Measurements from ENCODE around the gene ISOC1. TPM values are rescaled to one million over a fixed set of nuclear protein-coding genes. Genes with fewer than 3 reads are reported as not detected.

Gene ISOC1
- total RNA-seq, 1 experiment from 2014 or later: 32.4 TPM

DNA sequence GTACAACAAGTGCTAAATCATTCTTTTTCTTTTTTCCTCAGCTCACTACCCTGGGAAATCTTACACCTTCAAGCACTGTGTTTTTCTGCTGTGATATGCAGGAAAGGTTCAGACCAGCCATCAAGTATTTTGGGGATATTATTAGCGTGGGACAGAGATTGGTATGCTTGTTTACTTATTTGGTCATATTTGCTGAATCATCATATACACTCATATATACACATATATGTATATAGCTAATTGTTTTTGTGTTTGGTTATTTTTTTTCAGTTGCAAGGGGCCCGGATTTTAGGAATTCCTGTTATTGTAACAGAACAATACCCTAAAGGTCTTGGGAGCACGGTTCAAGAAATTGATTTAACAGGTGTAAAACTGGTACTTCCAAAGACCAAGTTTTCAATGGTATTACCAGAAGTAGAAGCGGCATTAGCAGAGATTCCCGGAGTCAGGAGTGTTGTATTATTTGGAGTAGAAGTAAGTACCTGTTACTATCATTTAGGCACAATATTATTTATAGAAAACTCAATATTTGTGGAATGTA, 10.4 kb downstream of the ISOC1 start:
- no peaks in the 10 kb centered on the region for H3K36me3 ChIP-seq (replicated peaks; ENCODE audit: control insufficient read depth, insufficient read depth, low read length)
- H3K27me3 ChIP-seq (ENCODE audit: control insufficient read depth, insufficient read depth, low read length): no peaks in the 10 kb centered on the region
- no peak for DNase-seq
- H3K4me3 ChIP-seq (ENCODE audit: insufficient read depth, low read depth, low read length): no peak overlapping the region

DNA sequence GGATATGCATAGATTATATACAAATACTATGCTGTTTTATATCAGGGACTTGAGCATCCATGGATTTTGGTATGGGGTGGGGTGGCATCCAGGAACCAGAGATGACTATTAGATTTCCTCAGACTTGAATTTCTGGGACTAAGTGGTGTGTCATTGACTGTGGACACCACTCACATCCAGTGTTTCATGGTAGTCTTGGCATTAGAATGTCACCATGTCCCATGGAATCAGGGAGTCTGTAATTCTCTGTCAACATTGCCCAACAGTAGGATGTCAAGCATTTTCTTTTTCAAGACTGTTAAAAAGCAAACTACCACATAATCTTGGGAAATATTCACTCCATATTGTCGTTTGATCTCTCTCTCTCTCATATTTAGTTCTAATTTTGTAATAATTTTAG, 13.1 kb downstream of the ISOC1 start:
- no peaks in the 10 kb centered on the region for H3K36me3 ChIP-seq (replicated peaks; ENCODE audit: control insufficient read depth, insufficient read depth, low read length)
- no peaks in the 10 kb centered on the region for H3K27me3 ChIP-seq (ENCODE audit: control insufficient read depth, insufficient read depth, low read length)
- no peak for DNase-seq
- H3K4me3 ChIP-seq (ENCODE audit: insufficient read depth, low read depth, low read length): no peak overlapping the region

DNA sequence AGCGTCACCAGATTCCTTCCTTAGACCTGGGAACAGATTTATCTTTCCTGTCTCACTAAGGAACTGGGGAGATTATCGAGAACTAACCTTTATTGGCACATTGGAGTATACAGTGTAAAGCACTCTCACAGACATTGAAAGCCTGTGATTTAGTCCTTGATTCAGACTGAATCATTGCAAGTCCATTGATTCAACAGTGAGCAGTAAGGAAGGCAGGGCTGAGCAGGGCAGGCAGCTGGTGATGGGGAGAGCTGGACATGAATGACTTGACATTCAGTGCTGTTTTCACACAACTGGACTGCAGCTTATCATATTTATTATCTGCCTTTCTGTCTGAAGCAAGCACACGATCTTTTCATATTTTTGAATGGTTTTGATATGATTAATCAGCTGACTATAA, 16.2 kb downstream of the ISOC1 start:
- DNase-seq: no peak
- Histone ChIP-seq H3K36me3 (replicated peaks; ENCODE audit: control insufficient read depth, insufficient read depth, low read length) (no peaks in the 10 kb centered on the region), H3K4me3 (ENCODE audit: insufficient read depth, low read depth, low read length) (no peak overlapping the region), H3K27me3 (ENCODE audit: control insufficient read depth, insufficient read depth, low read length) (no peaks in the 10 kb centered on the region)

DNA sequence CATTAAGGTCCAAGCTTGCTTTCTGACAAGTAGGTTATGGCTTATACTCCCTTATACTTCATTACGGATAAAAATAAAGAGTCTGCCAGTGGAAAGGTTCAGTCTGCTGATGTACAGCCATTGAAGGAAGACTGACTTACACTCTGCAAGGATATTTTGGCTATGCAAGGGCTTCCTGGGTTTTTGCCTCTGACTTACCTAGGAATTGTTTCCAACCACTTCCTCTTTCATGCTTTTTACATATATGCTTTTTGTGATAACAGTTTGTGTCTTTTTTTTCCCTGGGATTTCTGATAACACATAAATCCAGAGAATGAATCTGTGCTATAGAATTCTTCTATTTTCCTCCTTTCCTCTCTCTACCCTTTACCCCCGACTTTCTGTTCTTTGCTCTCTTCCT, 16.8 kb downstream of the ISOC1 start:
- no peaks in the 10 kb centered on the region for H3K27me3 ChIP-seq (ENCODE audit: control insufficient read depth, insufficient read depth, low read length)
- DNase-seq: no peak
- no peak overlapping the region for H3K4me3 ChIP-seq (ENCODE audit: insufficient read depth, low read depth, low read length)
- no peaks in the 10 kb centered on the region for H3K36me3 ChIP-seq (replicated peaks; ENCODE audit: control insufficient read depth, insufficient read depth, low read length)

DNA sequence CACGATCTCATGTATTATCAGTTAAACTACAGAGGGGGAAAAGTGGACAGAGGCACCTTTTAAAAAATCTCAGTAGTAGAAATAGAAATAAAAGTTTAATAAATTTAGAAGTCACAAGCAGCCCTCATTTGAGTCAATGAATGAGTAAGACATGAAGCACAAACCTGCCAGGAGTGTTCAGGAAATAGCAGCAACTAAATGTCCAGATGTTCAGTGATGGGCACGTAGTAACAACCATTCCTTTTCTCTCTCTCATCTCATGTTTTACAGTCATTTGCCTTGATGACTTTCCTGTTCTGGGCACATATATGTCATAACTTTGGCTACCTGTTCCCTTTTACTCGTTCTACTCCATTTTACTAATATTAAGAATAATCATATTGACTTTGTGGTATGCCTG, 17.7 kb downstream of the ISOC1 start:
- no peak for DNase-seq
- Histone ChIP-seq H3K36me3 (replicated peaks; ENCODE audit: control insufficient read depth, insufficient read depth, low read length) (no peaks in the 10 kb centered on the region), H3K4me3 (ENCODE audit: insufficient read depth, low read depth, low read length) (no peak overlapping the region), H3K27me3 (ENCODE audit: control insufficient read depth, insufficient read depth, low read length) (no peaks in the 10 kb centered on the region)

DNA sequence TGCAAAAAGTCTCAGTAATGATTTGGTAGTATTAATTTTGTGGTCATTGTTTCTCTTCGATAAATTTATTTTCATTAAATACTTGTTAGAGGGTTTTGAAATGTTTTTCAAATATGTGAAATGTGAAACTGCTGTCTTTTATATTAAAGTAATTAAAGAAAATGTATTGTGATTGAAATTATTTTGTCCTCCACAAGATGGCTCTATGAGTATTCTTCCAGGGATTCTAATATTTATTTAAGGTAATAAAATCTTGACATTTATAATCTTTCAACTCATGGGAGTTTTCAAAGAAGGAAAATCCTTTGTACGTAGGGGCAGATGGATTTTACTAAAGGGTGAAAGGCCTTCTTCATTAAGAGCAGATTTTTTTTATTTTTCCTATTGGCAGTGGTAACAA, 19.3 kb downstream of the ISOC1 start:
- DNase-seq: no peak
- Histone ChIP-seq H3K4me3 (ENCODE audit: insufficient read depth, low read depth, low read length) (no peak overlapping the region), H3K27me3 (ENCODE audit: control insufficient read depth, insufficient read depth, low read length) (no peaks in the 10 kb centered on the region), H3K36me3 (replicated peaks; ENCODE audit: control insufficient read depth, insufficient read depth, low read length) (no peaks in the 10 kb centered on the region)

DNA sequence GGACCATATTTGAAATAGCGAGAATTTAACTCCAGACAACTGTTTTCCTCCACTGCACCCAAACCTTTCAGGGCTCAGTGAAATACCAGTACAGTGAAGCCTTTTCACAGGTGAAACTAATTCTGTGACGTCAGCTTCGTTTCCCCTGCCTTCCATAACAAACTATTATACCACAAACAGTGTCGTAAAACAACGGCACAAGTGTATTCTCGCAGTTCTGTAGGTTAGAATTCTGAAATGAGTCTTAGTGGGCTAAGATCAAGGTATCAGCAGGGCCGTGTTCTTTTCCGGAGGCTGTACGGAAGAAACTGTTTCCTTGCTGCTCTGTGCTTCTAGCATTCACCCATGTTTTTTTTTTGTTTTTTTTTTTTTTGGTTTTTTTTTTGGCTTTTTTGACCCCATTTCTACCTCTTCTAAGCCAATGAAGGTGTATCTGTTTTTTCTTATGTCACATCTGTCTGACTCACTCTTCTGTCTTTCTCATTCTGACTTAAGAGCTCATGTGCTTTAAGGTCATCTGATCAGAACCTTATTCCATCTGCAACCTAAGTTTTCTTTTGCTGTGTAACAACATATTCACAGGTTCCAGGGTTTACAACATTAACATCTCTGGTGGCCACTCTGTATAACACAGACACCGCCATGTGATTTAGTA, 20.1 kb downstream of the ISOC1 start:
- Histone ChIP-seq H3K36me3 (replicated peaks; ENCODE audit: control insufficient read depth, insufficient read depth, low read length) (no peaks in the 10 kb centered on the region), H3K4me3 (ENCODE audit: insufficient read depth, low read depth, low read length) (no peak overlapping the region), H3K27me3 (ENCODE audit: control insufficient read depth, insufficient read depth, low read length) (no peaks in the 10 kb centered on the region)
- no peak for DNase-seq

DNA sequence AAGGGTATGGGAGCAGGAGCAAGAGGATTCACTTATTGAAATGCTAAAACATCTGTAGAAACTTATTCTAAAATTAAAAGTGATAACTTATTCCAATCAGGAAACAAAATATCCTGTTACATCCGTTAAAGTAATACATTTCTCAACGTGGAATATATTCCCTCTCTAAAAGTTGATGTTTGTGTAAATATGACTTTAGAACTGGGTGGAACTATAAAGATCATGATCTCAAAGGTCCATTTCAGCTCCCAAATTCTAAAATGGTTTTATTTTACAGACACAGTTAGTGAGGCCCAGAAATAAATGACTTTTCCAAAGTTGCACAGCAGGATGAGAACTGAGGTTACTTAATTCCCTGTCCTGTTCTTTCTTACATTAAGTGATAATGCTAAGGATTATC, 21.1 kb downstream of the ISOC1 start:
- Histone ChIP-seq H3K4me3 (ENCODE audit: insufficient read depth, low read depth, low read length) (no peak overlapping the region), H3K36me3 (replicated peaks; ENCODE audit: control insufficient read depth, insufficient read depth, low read length) (no peaks in the 10 kb centered on the region), H3K27me3 (ENCODE audit: control insufficient read depth, insufficient read depth, low read length) (no peaks in the 10 kb centered on the region)
- no peak for DNase-seq

DNA sequence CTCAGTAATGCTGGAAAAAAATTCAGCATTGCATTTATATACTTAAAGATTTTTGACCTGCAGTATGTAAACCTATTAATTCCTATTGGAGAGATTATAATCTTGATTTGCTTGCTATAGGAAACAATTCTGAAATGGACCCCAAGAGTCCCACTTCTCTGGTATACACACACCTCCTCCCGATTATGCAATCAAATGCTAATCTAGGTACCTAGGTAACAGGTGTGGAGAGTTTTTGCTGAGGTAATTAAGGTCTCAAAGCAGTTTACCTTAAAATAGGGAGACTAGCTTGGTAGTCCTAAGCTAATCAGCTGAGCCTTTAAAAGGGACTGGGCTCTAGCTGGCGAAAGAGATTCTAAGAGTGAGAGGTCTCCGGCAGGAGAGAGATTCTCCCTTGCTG, 22.2 kb downstream of the ISOC1 start:
- Histone ChIP-seq H3K4me3 (ENCODE audit: insufficient read depth, low read depth, low read length) (no peak overlapping the region), H3K36me3 (replicated peaks; ENCODE audit: control insufficient read depth, insufficient read depth, low read length) (no peaks in the 10 kb centered on the region), H3K27me3 (ENCODE audit: control insufficient read depth, insufficient read depth, low read length) (no peaks in the 10 kb centered on the region)
- DNase-seq: no peak

DNA sequence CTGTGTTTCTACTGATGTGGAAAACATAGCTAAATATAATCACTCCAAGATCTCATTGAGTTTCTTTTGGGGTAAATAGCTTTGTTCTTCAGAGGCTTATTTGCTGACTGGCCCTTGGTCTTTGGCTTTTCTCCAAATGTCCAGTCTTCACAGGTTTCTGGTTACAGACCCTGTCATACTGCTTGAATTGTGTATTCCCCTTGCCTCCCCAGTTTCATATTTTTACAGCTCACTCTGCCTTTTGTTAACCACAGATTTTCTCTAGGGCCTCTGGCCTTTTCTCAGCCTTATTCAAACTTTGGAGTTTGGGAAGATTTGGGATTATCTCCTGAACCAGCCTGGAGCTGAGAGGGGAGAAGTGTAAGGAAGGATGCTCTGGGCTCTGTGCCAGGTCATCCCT, 23.9 kb downstream of the ISOC1 start:
- H3K4me3 ChIP-seq (ENCODE audit: insufficient read depth, low read depth, low read length): no peak overlapping the region
- H3K27me3 ChIP-seq (ENCODE audit: control insufficient read depth, insufficient read depth, low read length): no peaks in the 10 kb centered on the region
- no peak for DNase-seq
- no peaks in the 10 kb centered on the region for H3K36me3 ChIP-seq (replicated peaks; ENCODE audit: control insufficient read depth, insufficient read depth, low read length)

DNA sequence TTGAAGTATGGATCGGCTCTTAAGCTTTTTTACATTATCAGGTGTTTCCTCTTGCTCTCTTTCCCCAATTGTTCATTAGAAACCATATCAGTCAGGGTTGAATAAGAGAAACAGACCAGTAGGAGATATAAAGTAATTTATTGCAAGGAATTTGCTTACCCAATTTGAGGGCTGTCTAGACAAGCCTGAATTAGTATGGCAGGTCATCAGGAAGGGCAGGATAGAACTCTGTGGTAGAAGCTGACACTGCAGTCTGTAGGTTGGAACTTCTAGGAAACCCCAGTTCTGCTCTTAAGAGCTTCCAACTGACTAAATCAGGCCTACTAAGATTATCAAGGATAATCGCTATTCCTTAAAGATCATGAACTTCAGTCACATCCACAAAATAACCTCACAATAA, 24.3 kb downstream of the ISOC1 start:
- Histone ChIP-seq H3K4me3 (ENCODE audit: insufficient read depth, low read depth, low read length) (no peak overlapping the region), H3K36me3 (replicated peaks; ENCODE audit: control insufficient read depth, insufficient read depth, low read length) (no peaks in the 10 kb centered on the region), H3K27me3 (ENCODE audit: control insufficient read depth, insufficient read depth, low read length) (no peaks in the 10 kb centered on the region)
- no peak for DNase-seq

DNA sequence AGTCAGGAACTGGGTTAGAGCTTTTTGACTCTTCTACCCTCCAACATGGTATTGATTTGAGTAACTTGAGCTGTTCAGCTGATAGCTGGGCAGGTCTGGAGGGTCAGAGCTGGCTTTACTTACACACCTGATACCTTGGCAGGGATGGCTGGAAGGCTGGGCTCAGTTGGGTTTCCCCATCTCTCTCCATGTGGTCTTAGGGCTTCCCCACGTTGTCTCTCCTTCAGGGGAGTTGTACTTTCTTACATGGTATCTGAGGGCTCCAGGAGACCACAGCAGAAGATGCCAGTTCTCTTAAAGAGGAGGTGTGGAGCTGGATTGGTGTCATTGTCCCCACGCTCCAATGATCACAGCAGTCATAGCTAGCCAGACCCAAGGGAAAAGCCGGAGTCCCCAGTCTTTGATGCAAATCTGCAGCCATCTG, 25.6 kb downstream of the ISOC1 start:
- Histone ChIP-seq H3K4me3 (ENCODE audit: insufficient read depth, low read depth, low read length) (no peak overlapping the region), H3K36me3 (replicated peaks; ENCODE audit: control insufficient read depth, insufficient read depth, low read length) (no peaks in the 10 kb centered on the region), H3K27me3 (ENCODE audit: control insufficient read depth, insufficient read depth, low read length) (no peaks in the 10 kb centered on the region)
- DNase-seq: no peak

DNA sequence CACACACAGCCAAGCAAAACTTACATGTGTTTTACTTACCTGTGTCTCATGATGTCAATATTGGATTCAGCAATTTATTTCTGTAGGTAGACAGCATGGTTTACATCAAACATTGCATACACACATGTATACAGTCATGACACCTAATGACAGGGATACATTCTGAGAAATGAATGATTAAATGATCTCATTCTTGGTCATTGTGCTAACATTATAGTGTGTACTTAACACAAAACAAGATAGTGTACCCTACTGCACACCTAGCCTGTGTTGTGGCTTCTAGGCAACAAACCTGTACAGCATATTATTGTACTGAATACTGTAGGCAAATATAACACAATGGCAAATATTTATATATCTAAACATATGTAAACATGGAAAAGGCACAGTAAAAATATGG, 28.0 kb downstream of the ISOC1 start:
- DNase-seq: no peak
- Histone ChIP-seq H3K36me3 (replicated peaks; ENCODE audit: control insufficient read depth, insufficient read depth, low read length) (no peaks in the 10 kb centered on the region), H3K27me3 (ENCODE audit: control insufficient read depth, insufficient read depth, low read length) (no peaks in the 10 kb centered on the region), H3K4me3 (ENCODE audit: insufficient read depth, low read depth, low read length) (no peak overlapping the region)

DNA sequence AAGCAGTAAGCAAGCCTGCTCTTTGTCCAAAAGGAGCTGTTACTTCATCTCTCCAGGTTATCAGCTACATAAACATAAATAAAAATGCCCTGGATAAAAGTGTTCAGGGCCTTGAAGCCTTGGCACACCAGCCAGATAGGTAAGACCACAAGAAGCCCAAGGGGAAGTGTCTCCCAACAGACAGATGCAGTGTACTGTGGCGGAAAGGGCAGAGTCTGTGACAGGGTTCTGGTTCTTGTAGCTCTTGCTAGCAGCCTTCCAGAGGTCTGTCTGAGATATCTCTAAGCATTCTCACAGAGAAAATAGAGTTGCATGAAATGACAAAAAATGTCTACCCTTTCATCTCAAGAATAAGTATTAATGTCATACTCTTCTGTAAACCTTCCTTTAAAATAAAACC, 30.1 kb downstream of the ISOC1 start:
- DNase-seq: no peak
- no peaks in the 10 kb centered on the region for H3K36me3 ChIP-seq (replicated peaks; ENCODE audit: control insufficient read depth, insufficient read depth, low read length)
- H3K27me3 ChIP-seq (ENCODE audit: control insufficient read depth, insufficient read depth, low read length): no peaks in the 10 kb centered on the region
- no peak overlapping the region for H3K4me3 ChIP-seq (ENCODE audit: insufficient read depth, low read depth, low read length)

DNA sequence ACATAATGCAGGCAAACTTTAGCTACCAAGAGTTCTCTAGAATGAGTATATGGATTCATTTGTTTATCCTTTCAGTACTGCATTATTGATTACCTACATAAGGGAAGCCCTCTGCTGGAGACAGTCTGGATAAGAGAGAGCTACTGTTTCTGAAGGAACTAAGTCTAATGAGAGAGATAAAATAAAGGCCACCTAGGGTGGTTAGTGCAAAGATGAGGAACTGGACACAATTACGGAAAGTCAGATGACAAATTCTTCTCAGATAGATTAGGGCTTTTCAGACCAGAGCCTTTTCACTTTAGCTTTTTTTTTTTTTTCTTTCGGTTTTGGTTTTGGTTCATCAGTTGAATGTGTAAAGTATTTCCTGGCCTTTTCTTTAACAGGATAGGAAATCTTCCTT, 31.3 kb downstream of the ISOC1 start:
- DNase-seq: no peak
- Histone ChIP-seq H3K4me3 (ENCODE audit: insufficient read depth, low read depth, low read length) (no peak overlapping the region), H3K36me3 (replicated peaks; ENCODE audit: control insufficient read depth, insufficient read depth, low read length) (no peaks in the 10 kb centered on the region), H3K27me3 (ENCODE audit: control insufficient read depth, insufficient read depth, low read length) (no peaks in the 10 kb centered on the region)

DNA sequence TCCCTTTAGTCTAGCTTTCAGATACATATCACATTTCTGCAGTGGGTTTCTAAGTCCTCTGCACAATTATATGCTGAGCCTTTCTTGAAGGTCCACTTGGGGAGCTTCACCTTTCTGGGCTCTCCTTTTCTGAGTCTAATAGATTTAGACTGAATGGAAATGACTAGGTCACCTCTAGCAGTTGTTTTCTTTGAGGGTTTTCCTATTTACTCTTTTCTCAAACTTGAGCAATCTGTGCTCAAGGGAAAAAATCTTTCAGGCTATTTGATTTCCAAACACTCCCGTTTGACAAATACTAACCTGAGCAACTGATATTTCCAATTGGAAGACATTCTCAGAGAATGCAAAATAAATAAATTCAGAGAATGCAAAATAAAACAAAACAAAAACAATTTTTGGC, 39.0 kb downstream of the ISOC1 start:
- Histone ChIP-seq H3K36me3 (replicated peaks; ENCODE audit: control insufficient read depth, insufficient read depth, low read length) (no peaks in the 10 kb centered on the region), H3K4me3 (ENCODE audit: insufficient read depth, low read depth, low read length) (no peak overlapping the region), H3K27me3 (ENCODE audit: control insufficient read depth, insufficient read depth, low read length) (no peaks in the 10 kb centered on the region)
- no peak for DNase-seq

Data from H7 (cell line).